ENCODE data around the gene ZNF30. TPM values are rescaled to one million over a fixed set of nuclear protein-coding genes. Genes with fewer than 3 reads are reported as not detected.

ZNF30 gene
- total RNA-seq (2022; extraction: Qiagen RNA extraction; ENCODE audit: low read depth) = 5.0 to 5.9 TPM (median 5.2 TPM) in 5 replicates

DNA sequence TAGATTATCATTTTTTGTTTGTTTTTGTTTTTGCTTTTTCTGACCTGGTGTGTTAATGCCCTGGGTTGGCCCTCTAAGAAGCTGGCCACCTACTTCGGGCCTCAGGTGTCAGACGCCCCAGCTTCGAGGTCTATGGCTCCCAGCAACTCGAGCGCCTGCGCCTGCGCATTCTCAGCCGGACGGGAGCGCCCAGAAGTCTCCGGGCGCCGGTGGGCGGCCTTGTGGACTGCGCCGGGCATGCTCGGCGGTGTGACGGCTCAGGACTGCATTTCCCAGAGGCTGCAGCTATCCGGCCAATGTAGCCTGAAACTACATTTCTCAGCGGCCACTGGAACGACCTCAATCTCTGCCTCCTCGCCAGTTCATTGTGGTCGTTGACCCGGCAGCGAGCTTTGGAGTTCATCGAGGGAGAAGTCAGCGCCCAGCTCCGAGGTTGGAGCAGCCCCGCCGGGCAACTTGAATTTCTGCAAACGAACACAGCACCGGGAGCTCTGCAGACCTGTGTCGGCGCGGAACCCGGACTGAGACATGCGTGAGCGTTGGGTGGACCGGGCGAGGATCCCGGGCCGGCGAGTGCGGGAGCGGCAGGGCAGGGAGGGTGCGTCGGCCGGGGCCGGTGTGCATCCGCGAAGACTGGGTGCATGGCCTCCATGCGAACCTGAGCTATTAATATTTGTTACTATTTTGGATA, at the start of gene ZNF30:
TSS of gene ZNF30 (plus strand) at position 219 of the 691 bp plus-strand sequence. CDS start 3,045 bp downstream, outside the sequence.

DNA sequence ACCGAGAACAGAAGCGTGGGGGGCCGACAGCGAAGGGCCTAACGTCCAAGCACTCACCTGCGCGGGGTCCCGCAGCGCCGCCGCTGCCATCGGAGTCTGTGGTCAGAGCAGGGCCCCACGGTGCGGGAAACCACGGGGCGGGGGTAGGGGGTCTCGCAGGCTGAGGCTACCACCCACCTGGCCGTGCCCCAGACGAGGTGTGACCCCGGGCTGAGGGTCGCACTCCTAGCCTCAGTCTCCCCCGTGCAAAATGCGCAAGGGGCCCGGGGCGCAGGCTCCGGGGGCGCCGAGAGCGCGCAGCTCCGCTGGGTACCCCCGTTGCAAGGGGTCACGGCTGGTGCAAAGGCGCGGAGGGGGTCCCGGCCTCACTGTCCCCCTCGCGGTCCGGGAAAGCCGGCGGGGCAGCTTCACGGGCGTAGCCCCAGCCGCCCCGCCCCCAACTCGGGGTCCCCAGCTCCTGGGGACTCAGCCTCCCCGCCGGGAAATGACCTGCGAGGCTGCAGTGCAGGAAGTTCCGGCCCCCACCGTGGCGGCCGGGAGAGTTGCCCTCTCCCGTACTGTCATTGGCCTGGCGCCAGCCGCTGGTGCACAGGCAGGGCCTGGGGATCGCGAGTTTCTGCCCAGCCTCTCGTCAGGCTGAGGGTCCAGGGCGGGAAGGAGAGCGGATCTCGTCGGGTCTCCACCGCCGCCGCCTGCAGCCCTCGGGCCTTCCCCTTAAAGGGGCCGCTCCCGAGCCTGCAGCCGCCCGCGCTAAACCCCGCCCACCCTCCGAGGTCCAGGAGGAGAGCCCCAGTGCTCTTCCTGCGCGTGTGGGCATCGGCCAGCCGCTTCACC, 37.1 kb downstream of the ZNF30 start, which contains the start of gene ZNF792:
TSS of gene ZNF792 (minus strand) at position 657 of the 834 bp plus-strand sequence. CDS start at position 90, 567 bp downstream.

Other genes with a start within 250 kb of the ZNF30 start
- gene SCGB2B2, start 249.7 kb upstream of the ZNF30 start, total RNA-seq (2022; extraction: Qiagen RNA extraction; ENCODE audit: low read depth) = 0.09 to 0.31 TPM (median 0.13 TPM) in 3 of 5 replicates, not detected in the others
- gene ZNF302, start 249.2 kb upstream of the ZNF30 start, total RNA-seq (2022; extraction: Qiagen RNA extraction; ENCODE audit: low read depth) = 14.8 to 19.7 TPM (median 16.2 TPM) in 5 replicates
- 7.6 to 11.7 TPM (median 11.1 TPM) in 5 replicates for gene ZNF181, start 192.7 kb upstream of the ZNF30 start, total RNA-seq (2022; extraction: Qiagen RNA extraction; ENCODE audit: low read depth)
- gene ZNF599, start 153.7 kb upstream of the ZNF30 start, total RNA-seq (2022; extraction: Qiagen RNA extraction; ENCODE audit: low read depth) = 2.1 to 3.4 TPM (median 2.4 TPM) in 5 replicates
- 1.4 to 2.1 TPM (median 1.9 TPM) in 5 replicates for gene ZNF792, start 37.3 kb downstream of the ZNF30 start, total RNA-seq (2022; extraction: Qiagen RNA extraction; ENCODE audit: low read depth)
- gene GRAMD1A, start 73.4 kb downstream of the ZNF30 start, total RNA-seq (2022; extraction: Qiagen RNA extraction; ENCODE audit: low read depth) = 119 to 143 TPM (median 132 TPM) in 5 replicates
- 12.0 to 19.3 TPM (median 16.7 TPM) in 5 replicates for gene SCN1B, start 103.6 kb downstream of the ZNF30 start, total RNA-seq (2022; extraction: Qiagen RNA extraction; ENCODE audit: low read depth)
- gene HPN, start 114.8 kb downstream of the ZNF30 start, total RNA-seq (2022; extraction: Qiagen RNA extraction; ENCODE audit: low read depth) = 0.03 to 0.17 TPM in 2 of 5 replicates, not detected in the others
- 0.26 to 0.31 TPM in 2 of 5 replicates, not detected in the others for gene FXYD3, start 188.9 kb downstream of the ZNF30 start, total RNA-seq (2022; extraction: Qiagen RNA extraction; ENCODE audit: low read depth)
- gene LGI4, start 208.2 kb downstream of the ZNF30 start, total RNA-seq (2022; extraction: Qiagen RNA extraction; ENCODE audit: low read depth) = 0.06 to 0.27 TPM (median 0.13 TPM) in 4 of 5 replicates, not detected in the other
- 0.35 to 0.85 TPM (median 0.44 TPM) in 4 of 5 replicates, not detected in the other for gene FXYD1, start 211.9 kb downstream of the ZNF30 start, total RNA-seq (2022; extraction: Qiagen RNA extraction; ENCODE audit: low read depth)
- gene FXYD7, start 216.4 kb downstream of the ZNF30 start, total RNA-seq (2022; extraction: Qiagen RNA extraction; ENCODE audit: low read depth) = 0.24 to 0.34 TPM (median 0.25 TPM) in 3 of 5 replicates, not detected in the others
- 202 to 240 TPM (median 228 TPM) in 5 replicates for gene FXYD5, start 227.8 kb downstream of the ZNF30 start, total RNA-seq (2022; extraction: Qiagen RNA extraction; ENCODE audit: low read depth)

Data from A549 treated with CpdA at 1 μM for 4 hours (cell line).